ENCODE measurements around the gene TUBAL3. TPM values are rescaled to one million over a fixed set of nuclear protein-coding genes. Genes with fewer than 3 reads are reported as not detected.
"Not testable (repeated sequence)": the region's sequence is repeated elsewhere in the genome, so short reads cannot be mapped to it uniquely, and the experiment has no call there.

TUBAL3 gene
- polyA plus RNA-seq, 3 donors from 2014 or later: not detected

- Mint-ChIP-seq H3K4me1 (peaks cover 4 to 5% of the 10 kb centered on the region in 2 donors), H3K36me3 (peaks cover 0 to 2% (median 0%) of the 10 kb centered on the region in 3 donors), H3K27ac (peak within 1 kb of the TSS in 3 of 6 donors; percentile 35 to 53 (median 42))
Measured at GRCh38 chr10:5412277-5412941, 7.8 kb upstream of the TUBAL3 start, which contains the start of gene NET1. Gene NET1 (plus strand): TSS chr10:5412557. CDS start chr10:5412693, 136 bp downstream.

GRCh38 chr10:5411941-5412276, 7.3 kb upstream of the TUBAL3 start:
- peaks cover 0 to 17% (median 6%) of the 10 kb centered on the region in 3 donors for H3K27me3 Mint-ChIP-seq (ENCODE audit: low read depth in 3 of 3)
- no peaks in the 10 kb centered on the region for H3K36me3 Mint-ChIP-seq
- no peak for DNase-seq
- peak overlapping the region in 4 of 5 donors; percentile 83 to 93 (median 90) for H3K4me3 Mint-ChIP-seq
- peaks cover 4 to 5% of the 10 kb centered on the region in 2 donors for H3K4me1 Mint-ChIP-seq
- peaks cover 0 to 2% (median 0%) of the 10 kb centered on the region in 6 donors for H3K9me3 Mint-ChIP-seq
- H3K27ac Mint-ChIP-seq: peak overlapping the region in 3 of 6 donors; percentile 35 to 53 (median 42)

More at GRCh38 chr10:5412277-5412941, 7.8 kb upstream of the TUBAL3 start, which contains the start of gene NET1:
- peaks cover 0 to 15% (median 6%) of the 10 kb centered on the region in 3 donors for H3K27me3 Mint-ChIP-seq (ENCODE audit: low read depth in 3 of 3)
- DNase-seq: peak; percentile 62 to 72 (median 71)
- peak within 1 kb of the TSS in 4 of 5 donors; percentile 83 to 93 (median 90) for H3K4me3 Mint-ChIP-seq
- peaks cover 0 to 2% (median 0%) of the 10 kb centered on the region in 6 donors for H3K9me3 Mint-ChIP-seq

- not testable (repeated sequence) for H3K27ac Mint-ChIP-seq, H3K4me1 Mint-ChIP-seq, DNase-seq, H3K9me3 Mint-ChIP-seq, H3K36me3 Mint-ChIP-seq
- H3K27me3 Mint-ChIP-seq (ENCODE audit: low read depth in 3 of 3): peaks cover 0 to 17% (median 6%) of the 10 kb centered on the region in 3 donors
- H3K4me3 Mint-ChIP-seq: peak overlapping the region in 2 of 5 donors; percentile 25 to 43
Measured at GRCh38 chr10:5410787-5411186, 6.2 kb upstream of the TUBAL3 start.

GRCh38 chr10:5406918-5407317, 2.3 kb upstream of the TUBAL3 start:
- peaks cover 0 to 2% (median 0%) of the 10 kb centered on the region in 6 donors for H3K9me3 Mint-ChIP-seq
- H3K36me3 Mint-ChIP-seq: no peaks in the 10 kb centered on the region
- peaks cover 0 to 20% (median 2%) of the 10 kb centered on the region in 3 donors for H3K27me3 Mint-ChIP-seq (ENCODE audit: low read depth in 3 of 3)
- no peak for DNase-seq
- H3K4me1 Mint-ChIP-seq: peaks cover 0 to under 1% of the 10 kb centered on the region in 2 donors
- H3K4me3 Mint-ChIP-seq: no peak overlapping the region
- no peak overlapping the region for H3K27ac Mint-ChIP-seq

GRCh38 chr10:5402798-5403197, 1.8 kb downstream of the TUBAL3 start:
- Mint-ChIP-seq H3K27ac (no peak overlapping the region), H3K4me3 (no peak overlapping the region), H3K36me3 (no peaks in the 10 kb centered on the region), H3K4me1 (no peaks in the 10 kb centered on the region), H3K27me3 (ENCODE audit: low read depth in 3 of 3) (peaks cover 3 to 18% (median 5%) of the 10 kb centered on the region in 3 donors), H3K9me3 (no peaks in the 10 kb centered on the region)
- DNase-seq: no peak

GRCh38 chr10:5400468-5401240, 4.0 kb downstream of the TUBAL3 start:
- H3K4me3 Mint-ChIP-seq: no peak overlapping the region
- no peaks in the 10 kb centered on the region for H3K36me3 Mint-ChIP-seq
- H3K9me3 Mint-ChIP-seq: no peaks in the 10 kb centered on the region
- H3K4me1 Mint-ChIP-seq: no peaks in the 10 kb centered on the region
- no peak for DNase-seq
- no peak overlapping the region for H3K27ac Mint-ChIP-seq
- H3K27me3 Mint-ChIP-seq (ENCODE audit: low read depth in 3 of 3): peaks cover 3 to 12% (median 5%) of the 10 kb centered on the region in 3 donors

- H3K27ac Mint-ChIP-seq: no peak overlapping the region
- no peaks in the 10 kb centered on the region for H3K4me1 Mint-ChIP-seq
- no peaks in the 10 kb centered on the region for H3K9me3 Mint-ChIP-seq
- peaks cover 3 to 12% (median 5%) of the 10 kb centered on the region in 3 donors for H3K27me3 Mint-ChIP-seq (ENCODE audit: low read depth in 3 of 3)
- H3K36me3 Mint-ChIP-seq: no peaks in the 10 kb centered on the region
- no peak overlapping the region for H3K4me3 Mint-ChIP-seq
- no peak for DNase-seq
Measured at GRCh38 chr10:5399332-5399731, 5.3 kb downstream of the TUBAL3 start.

- no peak overlapping the region for H3K4me3 Mint-ChIP-seq
- H3K9me3 Mint-ChIP-seq: peaks cover 0 to 12% (median 4%) of the 10 kb centered on the region in 6 donors
- no peak for DNase-seq
- H3K36me3 Mint-ChIP-seq: no peaks in the 10 kb centered on the region
- no peaks in the 10 kb centered on the region for H3K4me1 Mint-ChIP-seq
- peaks cover 3 to 9% (median 8%) of the 10 kb centered on the region in 3 donors for H3K27me3 Mint-ChIP-seq (ENCODE audit: low read depth in 3 of 3)
- H3K27ac Mint-ChIP-seq: no peak overlapping the region
Measured at GRCh38 chr10:5396556-5397300, 7.9 kb downstream of the TUBAL3 start.

- Mint-ChIP-seq H3K4me3 (no peak overlapping the region), H3K9me3 (peaks cover 7 to 28% (median 19%) of the 10 kb centered on the region in 6 donors), H3K27ac (no peak overlapping the region), H3K27me3 (ENCODE audit: low read depth in 3 of 3) (peaks cover 6 to 8% (median 8%) of the 10 kb centered on the region in 3 donors), H3K4me1 (no peaks in the 10 kb centered on the region), H3K36me3 (peaks cover 5 to 11% (median 9%) of the 10 kb centered on the region in 3 donors)
- DNase-seq: no peak
Measured at GRCh38 chr10:5395168-5395567, 9.5 kb downstream of the TUBAL3 start.

GRCh38 chr10:5393529-5393928, 11.1 kb downstream of the TUBAL3 start:
- no peak overlapping the region for H3K27ac Mint-ChIP-seq
- H3K9me3 Mint-ChIP-seq: peaks cover 14 to 43% (median 32%) of the 10 kb centered on the region in 6 donors
- no peak for DNase-seq
- peaks cover 5 to 20% (median 9%) of the 10 kb centered on the region in 3 donors for H3K36me3 Mint-ChIP-seq
- peaks cover 2 to 6% (median 3%) of the 10 kb centered on the region in 3 donors for H3K27me3 Mint-ChIP-seq (ENCODE audit: low read depth in 3 of 3)
- no peak overlapping the region for H3K4me3 Mint-ChIP-seq
- H3K4me1 Mint-ChIP-seq: no peaks in the 10 kb centered on the region

GRCh38 chr10:5391790-5392189, 12.8 kb downstream of the TUBAL3 start:
- Mint-ChIP-seq H3K9me3 (peaks cover 14 to 43% (median 32%) of the 10 kb centered on the region in 6 donors), H3K4me3 (no peak overlapping the region), H3K36me3 (peaks cover 5 to 20% (median 9%) of the 10 kb centered on the region in 3 donors), H3K27me3 (ENCODE audit: low read depth in 3 of 3) (peaks cover 3 to 4% (median 3%) of the 10 kb centered on the region in 3 donors), H3K27ac (no peak overlapping the region), H3K4me1 (no peaks in the 10 kb centered on the region)
- no peak for DNase-seq

- no peak overlapping the region for H3K4me3 Mint-ChIP-seq
- H3K27ac Mint-ChIP-seq: no peak overlapping the region
- peaks cover 14 to 43% (median 32%) of the 10 kb centered on the region in 6 donors for H3K9me3 Mint-ChIP-seq
- peaks cover 3 to 4% (median 3%) of the 10 kb centered on the region in 3 donors for H3K27me3 Mint-ChIP-seq (ENCODE audit: low read depth in 3 of 3)
- H3K4me1 Mint-ChIP-seq: no peaks in the 10 kb centered on the region
- H3K36me3 Mint-ChIP-seq: peaks cover 5 to 20% (median 9%) of the 10 kb centered on the region in 3 donors
- DNase-seq: no peak
Measured at GRCh38 chr10:5390607-5391205, 13.9 kb downstream of the TUBAL3 start.

GRCh38 chr10:5387169-5387568, 17.5 kb downstream of the TUBAL3 start:
- Mint-ChIP-seq H3K4me1 (peaks cover 0 to 2% of the 10 kb centered on the region in 2 donors), H3K27me3 (ENCODE audit: low read depth in 3 of 3) (peaks cover 2 to 7% (median 5%) of the 10 kb centered on the region in 3 donors), H3K36me3 (peaks cover 5 to 20% (median 9%) of the 10 kb centered on the region in 3 donors), H3K9me3 (peaks cover 14 to 38% (median 29%) of the 10 kb centered on the region in 6 donors), H3K27ac (no peak overlapping the region), H3K4me3 (no peak overlapping the region)
- no peak for DNase-seq
